ENCODE measurements around the gene ICAM5.
"Not testable (repeated sequence)": the region's sequence is repeated elsewhere in the genome, so short reads cannot be mapped to it uniquely, and the experiment has no call there.

ICAM5 gene, protein sequence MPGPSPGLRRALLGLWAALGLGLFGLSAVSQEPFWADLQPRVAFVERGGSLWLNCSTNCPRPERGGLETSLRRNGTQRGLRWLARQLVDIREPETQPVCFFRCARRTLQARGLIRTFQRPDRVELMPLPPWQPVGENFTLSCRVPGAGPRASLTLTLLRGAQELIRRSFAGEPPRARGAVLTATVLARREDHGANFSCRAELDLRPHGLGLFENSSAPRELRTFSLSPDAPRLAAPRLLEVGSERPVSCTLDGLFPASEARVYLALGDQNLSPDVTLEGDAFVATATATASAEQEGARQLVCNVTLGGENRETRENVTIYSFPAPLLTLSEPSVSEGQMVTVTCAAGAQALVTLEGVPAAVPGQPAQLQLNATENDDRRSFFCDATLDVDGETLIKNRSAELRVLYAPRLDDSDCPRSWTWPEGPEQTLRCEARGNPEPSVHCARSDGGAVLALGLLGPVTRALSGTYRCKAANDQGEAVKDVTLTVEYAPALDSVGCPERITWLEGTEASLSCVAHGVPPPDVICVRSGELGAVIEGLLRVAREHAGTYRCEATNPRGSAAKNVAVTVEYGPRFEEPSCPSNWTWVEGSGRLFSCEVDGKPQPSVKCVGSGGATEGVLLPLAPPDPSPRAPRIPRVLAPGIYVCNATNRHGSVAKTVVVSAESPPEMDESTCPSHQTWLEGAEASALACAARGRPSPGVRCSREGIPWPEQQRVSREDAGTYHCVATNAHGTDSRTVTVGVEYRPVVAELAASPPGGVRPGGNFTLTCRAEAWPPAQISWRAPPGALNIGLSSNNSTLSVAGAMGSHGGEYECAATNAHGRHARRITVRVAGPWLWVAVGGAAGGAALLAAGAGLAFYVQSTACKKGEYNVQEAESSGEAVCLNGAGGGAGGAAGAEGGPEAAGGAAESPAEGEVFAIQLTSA

DNA sequence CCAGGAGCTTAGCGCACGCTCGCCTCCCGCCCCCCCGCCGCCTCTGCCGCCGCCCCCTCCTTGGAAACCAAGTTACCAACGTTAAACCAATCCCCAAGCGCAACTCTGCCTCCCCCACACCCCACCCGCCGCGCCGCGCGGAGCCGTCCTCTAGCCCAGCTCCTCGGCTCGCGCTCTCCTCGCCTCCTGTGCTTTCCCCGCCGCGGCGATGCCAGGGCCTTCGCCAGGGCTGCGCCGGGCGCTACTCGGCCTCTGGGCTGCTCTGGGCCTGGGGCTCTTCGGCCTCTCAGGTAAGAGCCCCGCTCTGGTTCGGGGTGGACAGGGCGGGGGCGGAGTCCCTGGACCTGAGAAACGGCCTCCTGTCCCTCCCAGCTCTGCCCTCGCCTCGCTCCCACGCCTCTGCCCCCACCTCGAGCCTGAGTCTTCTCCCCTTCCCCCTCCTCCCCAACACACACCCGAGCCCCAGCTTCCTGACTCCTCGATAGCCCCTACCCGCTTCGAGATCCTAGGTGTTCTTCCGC is at the start of gene ICAM5:
Gene ICAM5, plus strand, starts transcription at position 117 of the 521 bp plus-strand sequence. Its CDS starts 92 bp downstream, at position 209.
- H3K36me3 Mint-ChIP-seq (ENCODE audit: low read depth): peaks cover 15% of the 10 kb centered on the region
- peaks cover 62% of the 10 kb centered on the region for H3K27me3 Mint-ChIP-seq
- DNase-seq (peak; percentile 54), ATAC-seq (no peak)
- H3K4me1 Mint-ChIP-seq: peaks cover 76% of the 10 kb centered on the region
- no peaks in the 10 kb centered on the region for H3K9me3 Mint-ChIP-seq
- peak within 1 kb of the TSS; percentile 71 for H3K27ac Mint-ChIP-seq
- peak within 1 kb of the TSS; percentile 74 for H3K4me3 Mint-ChIP-seq

DNA sequence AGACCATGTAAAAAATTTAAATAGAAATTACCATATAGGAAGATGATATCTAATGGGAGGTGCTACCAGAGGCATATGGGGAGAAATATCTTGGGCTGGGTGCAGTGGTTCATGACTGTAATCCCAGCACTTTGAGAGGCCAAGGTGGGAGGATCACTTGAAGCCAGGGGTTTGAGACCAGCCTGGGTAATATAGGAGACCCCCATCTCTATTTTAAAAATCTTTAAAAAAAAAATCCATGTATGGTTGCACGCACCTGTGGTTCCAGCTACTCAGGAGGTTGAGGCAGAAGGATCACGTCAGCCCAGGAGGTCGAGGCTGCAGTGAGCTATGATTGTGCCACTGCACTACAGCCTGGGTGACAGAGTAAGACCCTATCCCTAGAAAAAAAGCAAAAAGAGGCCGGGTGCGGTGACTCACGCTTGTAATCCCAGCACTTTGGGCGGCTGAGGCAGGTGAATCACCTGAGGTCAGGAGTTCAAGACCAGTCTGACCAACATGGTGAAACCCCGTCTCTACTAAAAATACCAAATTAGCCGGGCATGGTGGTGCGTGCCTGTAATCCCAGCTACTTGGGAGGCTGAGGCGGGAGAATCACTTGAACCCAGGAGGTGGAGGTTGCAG is 47.8 kb upstream of the ICAM5 start:
- not testable (repeated sequence) for H3K9me3 Mint-ChIP-seq; H3K4me3 Mint-ChIP-seq; DNase-seq; H3K27ac Mint-ChIP-seq; ATAC-seq; H3K27me3 Mint-ChIP-seq; H3K36me3 Mint-ChIP-seq (ENCODE audit: low read depth)
- H3K4me1 Mint-ChIP-seq: peaks cover 12% of the 10 kb centered on the region

DNA sequence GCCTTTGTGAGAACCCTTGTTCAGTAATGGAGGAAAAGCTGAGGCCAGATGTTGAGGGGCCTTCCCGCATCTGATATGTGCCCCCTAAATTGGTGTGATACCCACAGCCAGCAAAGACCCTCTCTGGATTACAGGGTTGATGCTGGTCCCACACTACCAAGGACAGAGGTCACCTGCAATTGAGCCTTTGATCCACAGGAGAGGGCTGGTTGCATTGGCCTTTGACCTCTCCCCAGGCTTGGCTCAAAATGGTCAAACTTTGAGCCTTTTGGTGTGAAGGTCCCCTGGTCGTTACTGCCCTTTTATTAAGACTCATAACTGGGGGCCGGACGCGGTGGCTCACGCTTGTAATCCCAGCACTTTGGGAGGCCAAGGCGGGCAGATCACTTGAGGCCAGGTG is 46.1 kb upstream of the ICAM5 start:
- no peaks in the 10 kb centered on the region for H3K36me3 Mint-ChIP-seq (ENCODE audit: low read depth)
- peaks cover 10% of the 10 kb centered on the region for H3K4me1 Mint-ChIP-seq
- H3K4me3 Mint-ChIP-seq: no peak overlapping the region
- H3K9me3 Mint-ChIP-seq: no peaks in the 10 kb centered on the region
- H3K27ac Mint-ChIP-seq: no peak overlapping the region
- DNase-seq (no peak), ATAC-seq (no peak)
- H3K27me3 Mint-ChIP-seq: no peaks in the 10 kb centered on the region

DNA sequence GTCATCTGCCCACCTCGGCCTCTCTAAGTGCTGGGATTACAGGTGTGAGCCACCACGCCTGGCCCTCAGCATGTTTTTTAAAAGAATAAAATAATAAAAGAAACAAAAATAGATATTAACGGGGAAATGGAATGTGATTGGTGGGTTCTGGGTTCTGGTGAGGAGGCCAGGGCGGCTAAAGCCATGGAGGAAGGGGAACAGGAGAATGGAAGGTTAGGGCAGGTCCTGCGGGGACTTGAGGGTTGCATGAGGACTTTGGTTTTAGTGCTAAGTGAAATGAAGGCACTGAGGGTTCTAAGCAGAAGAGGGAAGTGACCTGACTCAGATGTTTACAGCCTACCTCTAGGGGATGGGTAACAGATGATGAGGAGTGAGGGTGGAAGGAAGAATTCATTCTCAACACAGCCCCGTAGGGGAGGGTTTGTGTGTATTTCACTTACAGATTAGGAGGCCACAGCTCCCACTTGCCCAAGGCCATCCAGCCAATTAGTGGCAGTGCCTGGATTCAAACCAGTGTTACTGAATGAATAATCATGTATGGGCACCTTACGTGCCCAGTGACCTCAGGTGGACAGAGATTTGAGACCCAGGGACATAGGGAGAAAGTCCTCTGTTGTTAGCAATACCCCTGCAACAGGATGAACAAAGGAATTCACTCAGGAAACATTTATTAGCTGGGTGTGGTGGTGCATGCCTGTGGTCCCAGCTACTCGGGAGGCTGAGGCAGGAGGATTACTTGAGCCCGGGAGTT is 44.4 kb upstream of the ICAM5 start:
- DNase-seq (no peak), ATAC-seq (no peak)
- Mint-ChIP-seq H3K36me3 (ENCODE audit: low read depth) (no peaks in the 10 kb centered on the region), H3K4me1 (peaks cover 3% of the 10 kb centered on the region), H3K9me3 (no peaks in the 10 kb centered on the region), H3K27ac (no peak overlapping the region), H3K27me3 (no peaks in the 10 kb centered on the region), H3K4me3 (no peak overlapping the region)

DNA sequence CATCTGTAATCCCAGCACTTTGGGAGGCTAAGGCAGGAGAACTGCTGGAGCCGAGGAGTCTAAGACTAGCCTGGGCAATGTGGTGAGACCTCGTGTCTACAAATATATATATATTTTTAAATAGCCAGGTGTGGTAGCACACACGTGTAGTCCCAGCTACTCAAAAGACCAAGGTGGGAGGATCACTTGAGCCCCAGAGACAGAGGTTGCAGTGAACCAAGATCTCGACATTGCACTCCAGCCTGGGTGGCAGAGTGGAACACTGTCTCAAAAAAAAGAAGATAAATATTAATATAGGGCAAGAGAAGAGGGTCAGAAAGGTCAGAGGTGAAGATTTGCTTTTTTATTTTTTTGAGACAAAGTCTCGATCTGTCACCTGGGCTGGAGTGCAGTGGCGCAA is 43.2 kb upstream of the ICAM5 start:
- no peaks in the 10 kb centered on the region for H3K9me3 Mint-ChIP-seq
- ATAC-seq: no peak

DNA sequence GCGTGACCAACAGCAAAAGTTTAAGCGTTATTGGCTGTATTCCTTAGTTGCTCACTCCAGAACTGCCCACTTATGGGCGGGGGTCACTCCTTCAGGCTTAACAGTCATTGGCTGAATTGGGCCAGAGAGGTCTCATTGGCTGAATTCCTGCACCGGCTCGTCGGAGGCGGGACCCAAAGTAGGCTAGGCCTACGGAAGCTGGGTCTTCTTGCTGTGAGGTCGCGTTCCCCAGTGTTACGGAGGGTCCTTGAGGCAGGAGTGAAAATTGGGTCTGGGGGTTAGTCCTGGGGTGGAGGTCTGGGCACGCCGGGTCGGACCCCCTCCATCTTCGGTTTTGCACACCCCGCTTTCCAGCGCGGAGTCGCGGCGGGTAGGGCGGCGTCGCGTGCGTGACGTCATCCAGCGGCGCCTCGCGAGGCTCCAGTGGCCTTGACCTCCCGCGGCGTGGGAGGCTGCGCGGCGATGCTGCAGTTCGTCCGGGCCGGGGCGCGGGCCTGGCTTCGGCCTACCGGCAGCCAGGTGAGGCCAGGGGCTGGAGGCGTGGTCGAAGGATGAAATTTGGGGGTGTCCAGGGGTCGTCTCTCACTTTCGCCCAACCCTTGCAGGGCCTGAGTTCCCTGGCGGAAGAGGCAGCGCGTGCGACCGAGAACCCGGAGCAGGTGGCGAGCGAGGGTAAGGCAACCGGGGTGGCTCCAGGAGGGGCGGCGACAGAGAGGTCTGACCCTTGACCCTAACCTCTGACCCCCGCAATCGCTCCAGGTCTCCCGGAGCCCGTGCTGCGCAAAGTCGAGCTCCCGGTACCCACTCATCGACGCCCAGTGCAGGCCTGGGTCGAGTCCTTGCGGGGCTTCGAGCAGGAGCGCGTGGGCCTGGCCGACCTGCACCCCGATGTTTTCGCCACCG is 37.7 kb upstream of the ICAM5 start, which contains the start of gene MRPL4:
Gene MRPL4, plus strand, starts transcription at position 423 of the 903 bp plus-strand sequence. Its CDS starts 40 bp downstream, at position 463.
- H3K36me3 Mint-ChIP-seq (ENCODE audit: low read depth): peaks cover 36% of the 10 kb centered on the region
- H3K4me3 Mint-ChIP-seq: peak within 1 kb of the TSS; percentile 97
- peak within 1 kb of the TSS; percentile 97 for H3K27ac Mint-ChIP-seq
- ATAC-seq (peak; percentile 97), DNase-seq (peak; percentile 93)
- H3K4me1 Mint-ChIP-seq: peaks cover 28% of the 10 kb centered on the region
- no peaks in the 10 kb centered on the region for H3K9me3 Mint-ChIP-seq
- no peaks in the 10 kb centered on the region for H3K27me3 Mint-ChIP-seq

More for the DNA sequence above, 43.2 kb upstream of the ICAM5 start:
- DNase-seq: no peak
- Mint-ChIP-seq H3K4me3 (no peak overlapping the region), H3K27ac (no peak overlapping the region), H3K27me3 (no peaks in the 10 kb centered on the region), H3K4me1 (peaks cover 6% of the 10 kb centered on the region), H3K36me3 (ENCODE audit: low read depth) (no peaks in the 10 kb centered on the region)

DNA sequence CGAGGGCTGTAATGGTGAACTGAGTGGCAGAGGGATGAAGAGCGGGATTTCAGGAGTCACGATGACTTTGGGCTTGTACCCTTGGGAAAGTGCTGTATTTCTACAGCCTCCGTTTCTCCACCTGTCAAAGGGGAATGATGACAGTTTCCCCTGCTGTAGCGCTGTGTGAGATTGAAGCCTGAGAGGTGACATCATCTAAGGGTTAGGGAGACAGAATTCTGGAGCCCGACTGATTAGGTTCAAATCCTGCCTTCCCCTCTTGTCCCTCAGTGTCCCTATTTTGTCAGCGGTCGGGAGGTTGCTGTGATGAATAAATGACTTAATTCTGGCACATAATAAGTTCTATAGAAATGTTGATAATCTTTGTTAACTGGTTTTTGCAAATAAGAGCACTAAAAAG is 37.0 kb upstream of the ICAM5 start:
- no peak for ATAC-seq
- Mint-ChIP-seq H3K27me3 (no peaks in the 10 kb centered on the region), H3K9me3 (no peaks in the 10 kb centered on the region), H3K4me1 (peaks cover 32% of the 10 kb centered on the region), H3K27ac (peak overlapping the region; percentile 97), H3K4me3 (peak overlapping the region; percentile 97), H3K36me3 (ENCODE audit: low read depth) (peaks cover 43% of the 10 kb centered on the region)
- no peak for DNase-seq

DNA sequence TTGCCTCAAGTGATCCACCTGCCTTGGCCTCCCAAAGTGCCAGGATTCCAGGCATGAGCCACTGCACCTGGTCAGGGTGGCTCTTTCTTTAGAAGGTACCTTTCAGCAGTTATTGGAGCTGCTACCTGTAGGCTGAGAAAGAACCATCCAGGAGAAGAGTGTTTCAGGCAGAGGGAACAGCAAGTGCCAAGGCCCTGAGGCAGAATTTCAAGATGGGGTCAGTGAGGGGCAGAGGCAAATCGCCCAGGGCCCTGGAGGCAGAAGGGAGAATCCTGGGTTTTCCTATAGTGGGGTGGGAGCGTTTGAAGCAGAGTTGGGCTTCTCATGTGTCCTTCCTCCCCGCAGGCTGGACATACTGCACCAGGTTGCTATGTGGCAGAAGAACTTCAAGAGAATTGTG is 35.5 kb upstream of the ICAM5 start:
- H3K4me3 Mint-ChIP-seq: peak overlapping the region; percentile 43
- peak overlapping the region; percentile 62 for H3K27ac Mint-ChIP-seq

DNA sequence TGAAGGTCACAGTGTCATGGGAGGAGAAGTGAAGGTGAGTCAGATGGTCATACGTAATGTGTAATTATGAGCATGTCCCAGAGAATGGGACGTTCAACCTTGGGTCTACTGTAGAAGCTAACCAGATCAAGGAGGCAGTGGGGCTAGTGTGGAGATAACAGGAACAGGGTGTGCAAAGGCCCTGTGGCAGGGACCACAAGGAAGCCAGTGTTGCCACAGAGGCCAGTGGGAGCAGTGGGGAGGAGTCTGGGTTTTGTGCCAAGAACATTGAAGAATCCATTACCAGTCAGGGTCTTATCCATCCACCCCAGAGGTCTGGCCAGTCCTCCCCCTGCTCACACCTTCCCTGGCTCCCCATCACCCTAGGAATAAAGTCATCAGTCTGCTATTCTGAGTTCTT is 34.4 kb upstream of the ICAM5 start:
- peak overlapping the region; percentile 31 for H3K27ac Mint-ChIP-seq
- H3K36me3 Mint-ChIP-seq (ENCODE audit: low read depth): peaks cover 54% of the 10 kb centered on the region
- H3K4me3 Mint-ChIP-seq: no peak overlapping the region
- peaks cover 47% of the 10 kb centered on the region for H3K4me1 Mint-ChIP-seq
- no peaks in the 10 kb centered on the region for H3K27me3 Mint-ChIP-seq
- no peaks in the 10 kb centered on the region for H3K9me3 Mint-ChIP-seq
- DNase-seq (no peak), ATAC-seq (no peak)

More for the DNA sequence above, 35.5 kb upstream of the ICAM5 start:
- ATAC-seq (no peak), DNase-seq (no peak)
- H3K27me3 Mint-ChIP-seq: no peaks in the 10 kb centered on the region
- peaks cover 54% of the 10 kb centered on the region for H3K36me3 Mint-ChIP-seq (ENCODE audit: low read depth)
- H3K4me1 Mint-ChIP-seq: peaks cover 40% of the 10 kb centered on the region
- no peaks in the 10 kb centered on the region for H3K9me3 Mint-ChIP-seq

DNA sequence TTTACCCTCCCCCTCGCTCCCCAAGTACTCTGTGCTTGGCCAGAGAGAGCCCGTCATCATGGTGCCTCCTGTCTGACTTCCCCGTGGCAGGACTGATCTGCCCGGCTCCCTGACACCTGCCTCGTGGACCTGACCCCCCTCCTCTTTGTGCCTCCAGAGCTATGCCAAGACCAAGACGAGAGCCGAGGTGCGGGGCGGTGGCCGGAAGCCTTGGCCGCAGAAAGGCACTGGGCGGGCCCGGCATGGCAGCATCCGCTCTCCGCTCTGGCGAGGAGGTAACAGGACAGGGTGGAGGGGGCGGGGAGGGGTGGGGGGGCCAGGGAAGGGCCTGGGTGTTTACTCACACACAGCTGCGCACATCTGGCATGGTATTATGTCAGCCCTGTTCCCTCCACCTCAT is 33.2 kb upstream of the ICAM5 start:
- peaks cover 53% of the 10 kb centered on the region for H3K4me1 Mint-ChIP-seq
- peaks cover 54% of the 10 kb centered on the region for H3K36me3 Mint-ChIP-seq (ENCODE audit: low read depth)
- no peaks in the 10 kb centered on the region for H3K27me3 Mint-ChIP-seq
- ATAC-seq: no peak
- H3K27ac Mint-ChIP-seq: no peak overlapping the region
- H3K4me3 Mint-ChIP-seq: no peak overlapping the region
- DNase-seq: no peak
- no peaks in the 10 kb centered on the region for H3K9me3 Mint-ChIP-seq

DNA sequence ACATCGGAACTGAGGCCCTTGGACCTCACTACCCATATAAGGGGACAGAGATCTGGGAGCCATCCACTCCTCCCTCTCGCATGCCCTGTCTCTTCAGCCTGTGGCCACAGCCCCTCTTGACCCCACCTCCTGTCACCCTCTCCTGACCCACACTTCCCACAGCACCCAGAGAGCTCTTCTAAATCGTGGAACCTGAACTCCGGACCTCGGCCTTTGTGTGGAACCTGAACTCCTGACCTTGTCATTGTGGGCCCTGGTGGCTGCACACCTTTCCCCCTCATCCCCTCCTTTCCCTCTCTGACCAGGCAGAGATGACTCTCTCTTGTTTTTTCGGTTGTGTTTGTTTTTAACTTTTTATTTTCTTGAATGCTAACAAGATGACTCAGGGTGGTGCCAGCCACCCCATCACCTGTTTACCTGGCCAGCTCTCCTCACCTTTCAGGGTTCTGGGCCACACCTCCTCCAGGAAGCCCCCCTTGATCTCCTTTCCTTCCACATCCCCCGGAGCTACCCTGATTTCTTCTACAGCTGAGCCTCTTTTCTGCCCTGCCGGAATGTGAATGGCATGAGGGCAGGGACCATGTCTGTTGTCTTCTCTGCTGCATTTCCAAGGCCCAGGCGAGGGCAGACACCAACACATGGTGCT is 32.7 kb upstream of the ICAM5 start:
- Mint-ChIP-seq H3K27me3 (no peaks in the 10 kb centered on the region), H3K36me3 (ENCODE audit: low read depth) (peaks cover 52% of the 10 kb centered on the region), H3K9me3 (no peaks in the 10 kb centered on the region), H3K4me3 (no peak overlapping the region), H3K4me1 (peaks cover 52% of the 10 kb centered on the region), H3K27ac (peak overlapping the region; percentile 35)
- no peak for DNase-seq
- no peak for ATAC-seq

DNA sequence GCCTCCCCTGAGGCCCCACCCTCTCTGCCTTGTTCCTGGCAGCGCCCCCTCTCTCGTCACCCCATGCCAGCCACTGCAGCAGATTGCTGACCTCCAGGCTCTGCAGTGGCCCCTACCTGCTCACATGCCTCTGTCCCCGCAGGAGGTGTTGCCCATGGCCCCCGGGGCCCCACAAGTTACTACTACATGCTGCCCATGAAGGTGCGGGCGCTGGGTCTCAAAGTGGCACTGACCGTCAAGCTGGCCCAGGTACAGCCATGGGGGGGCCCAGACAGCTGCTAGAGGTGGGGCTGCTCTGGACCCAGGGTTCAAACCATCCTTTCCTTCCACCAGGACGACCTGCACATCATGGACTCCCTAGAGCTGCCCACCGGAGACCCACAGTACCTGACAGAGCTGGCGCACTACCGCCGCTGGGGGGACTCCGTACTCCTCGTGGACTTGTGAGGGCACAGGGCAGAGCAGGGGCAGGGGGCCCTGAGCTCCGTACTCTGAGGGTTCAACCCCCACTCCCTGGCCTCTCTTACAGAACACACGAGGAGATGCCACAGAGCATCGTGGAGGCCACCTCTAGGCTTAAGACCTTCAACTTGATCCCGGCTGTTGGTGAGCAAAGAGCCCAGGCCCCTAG is 31.6 kb upstream of the ICAM5 start:
- Mint-ChIP-seq H3K36me3 (ENCODE audit: low read depth) (peaks cover 44% of the 10 kb centered on the region), H3K4me3 (no peak overlapping the region), H3K4me1 (peaks cover 47% of the 10 kb centered on the region), H3K27ac (no peak overlapping the region), H3K9me3 (no peaks in the 10 kb centered on the region), H3K27me3 (no peaks in the 10 kb centered on the region)
- DNase-seq: no peak
- ATAC-seq: no peak
